Fibroblast of pulmonary artery (primary cell): ENCODE measurements around the gene HOXA2.

ENCODE experiments used
- DNase-seq: peaks from one replicate; pipeline ENCODE4 v3.0.0-alpha.2; 2010; ENCODE audit warnings: low read depth
- H3K4me3 ChIP-seq: replicated peaks from 2 replicates; pipeline ENCODE4 v1.5.1; 2011; ENCODE audit warnings: low read depth, mild to moderate bottlenecking, control low read depth, low read length, moderate library complexity
- TF ChIP-seq, protein P1 (sequence below): IDR thresholded peaks from 2 replicates; pipeline ENCODE4 v1.5.1; 2011; ENCODE audit warnings: mild to moderate bottlenecking, control low read depth, low read length, inconsistent platforms; ENCODE audit errors: missing control alignments

HOXA2 gene

DNA sequence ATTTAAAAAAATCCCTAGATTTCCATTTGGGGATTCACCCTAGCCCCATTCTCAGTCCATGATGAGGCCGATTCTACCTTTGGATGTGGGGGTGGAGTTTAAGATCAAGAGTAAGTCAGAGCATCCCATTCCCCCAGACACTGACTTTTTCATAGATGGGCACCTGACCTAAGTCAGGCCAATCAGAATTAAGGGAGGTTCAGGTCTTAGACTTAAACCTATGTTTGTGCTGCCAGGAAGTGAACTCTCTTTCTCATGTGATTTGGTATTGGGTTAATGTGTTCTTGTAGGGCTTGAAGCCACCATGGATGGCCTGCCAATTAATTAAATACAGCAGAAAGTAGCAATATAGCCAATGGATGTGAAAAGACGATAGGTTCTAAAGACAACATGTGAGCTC lies 36.8 kb downstream of the HOXA2 start:
- TF ChIP-seq, protein P1, sequence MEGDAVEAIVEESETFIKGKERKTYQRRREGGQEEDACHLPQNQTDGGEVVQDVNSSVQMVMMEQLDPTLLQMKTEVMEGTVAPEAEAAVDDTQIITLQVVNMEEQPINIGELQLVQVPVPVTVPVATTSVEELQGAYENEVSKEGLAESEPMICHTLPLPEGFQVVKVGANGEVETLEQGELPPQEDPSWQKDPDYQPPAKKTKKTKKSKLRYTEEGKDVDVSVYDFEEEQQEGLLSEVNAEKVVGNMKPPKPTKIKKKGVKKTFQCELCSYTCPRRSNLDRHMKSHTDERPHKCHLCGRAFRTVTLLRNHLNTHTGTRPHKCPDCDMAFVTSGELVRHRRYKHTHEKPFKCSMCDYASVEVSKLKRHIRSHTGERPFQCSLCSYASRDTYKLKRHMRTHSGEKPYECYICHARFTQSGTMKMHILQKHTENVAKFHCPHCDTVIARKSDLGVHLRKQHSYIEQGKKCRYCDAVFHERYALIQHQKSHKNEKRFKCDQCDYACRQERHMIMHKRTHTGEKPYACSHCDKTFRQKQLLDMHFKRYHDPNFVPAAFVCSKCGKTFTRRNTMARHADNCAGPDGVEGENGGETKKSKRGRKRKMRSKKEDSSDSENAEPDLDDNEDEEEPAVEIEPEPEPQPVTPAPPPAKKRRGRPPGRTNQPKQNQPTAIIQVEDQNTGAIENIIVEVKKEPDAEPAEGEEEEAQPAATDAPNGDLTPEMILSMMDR: no peak
- no peak for DNase-seq
- no peak overlapping the region for H3K4me3 ChIP-seq

DNA sequence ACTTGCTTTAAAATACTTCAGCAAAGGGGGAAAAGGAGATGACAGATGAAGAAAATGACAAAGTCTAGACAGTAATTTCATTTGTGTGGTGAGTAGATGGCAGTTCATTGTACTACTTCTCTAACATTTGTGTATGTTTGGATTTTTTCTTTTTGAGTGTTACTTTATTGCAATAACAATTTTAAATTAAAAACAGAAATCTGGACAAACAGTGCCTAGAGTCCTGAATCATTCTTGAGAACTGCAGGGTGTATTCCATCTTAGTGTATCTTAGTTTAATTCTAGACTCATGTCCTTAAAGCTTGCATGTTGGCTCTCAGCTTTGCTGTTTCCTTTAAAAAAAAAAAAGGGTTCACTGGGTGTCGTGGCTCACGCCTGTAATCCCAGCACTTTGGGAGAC lies 37.8 kb downstream of the HOXA2 start:
- H3K4me3 ChIP-seq: no peak overlapping the region
- TF ChIP-seq, protein P1: no peak
- DNase-seq: no peak

DNA sequence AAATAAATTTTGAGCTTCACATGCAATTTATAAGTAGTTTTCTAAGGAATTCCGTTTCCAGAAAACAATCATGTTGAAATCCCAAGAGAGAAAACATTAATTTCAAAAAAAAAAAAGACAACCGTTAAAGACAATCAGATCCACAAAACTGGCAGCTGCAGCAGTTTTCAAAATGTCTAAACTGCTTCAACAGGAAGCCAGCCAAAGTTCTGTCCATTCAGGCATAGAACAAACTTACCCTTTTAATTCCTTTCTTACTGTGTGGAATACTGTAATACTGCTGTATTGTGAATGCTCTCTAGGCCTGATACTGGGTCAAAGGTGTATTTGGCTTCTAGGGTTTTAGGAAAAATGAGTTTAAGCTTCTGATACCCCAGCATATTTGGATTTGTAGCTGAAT lies 38.3 kb downstream of the HOXA2 start:
- no peak overlapping the region for H3K4me3 ChIP-seq
- TF ChIP-seq, protein P1: no peak
- peak; percentile 4 for DNase-seq

DNA sequence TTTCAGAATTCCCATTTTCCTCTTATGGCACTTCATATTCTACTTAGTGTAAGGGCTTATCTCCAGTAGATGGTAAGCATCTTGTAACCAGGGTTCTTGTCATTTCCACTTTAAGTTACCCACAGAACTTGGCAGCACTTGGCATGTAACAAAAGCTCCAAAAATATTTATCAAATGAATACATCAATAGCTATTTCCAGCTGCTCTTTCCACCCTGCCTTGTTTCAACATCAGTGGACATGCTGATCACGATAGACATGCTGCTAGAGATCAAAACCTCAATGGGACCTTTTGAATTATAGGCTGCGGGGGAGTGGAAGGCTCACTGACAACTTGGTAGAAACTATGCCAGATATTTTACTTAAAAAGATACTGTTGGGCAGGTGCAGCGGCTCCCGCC lies 39.5 kb downstream of the HOXA2 start:
- H3K4me3 ChIP-seq: no peak overlapping the region
- peak; percentile 2 for DNase-seq
- TF ChIP-seq, protein P1: no peak

DNA sequence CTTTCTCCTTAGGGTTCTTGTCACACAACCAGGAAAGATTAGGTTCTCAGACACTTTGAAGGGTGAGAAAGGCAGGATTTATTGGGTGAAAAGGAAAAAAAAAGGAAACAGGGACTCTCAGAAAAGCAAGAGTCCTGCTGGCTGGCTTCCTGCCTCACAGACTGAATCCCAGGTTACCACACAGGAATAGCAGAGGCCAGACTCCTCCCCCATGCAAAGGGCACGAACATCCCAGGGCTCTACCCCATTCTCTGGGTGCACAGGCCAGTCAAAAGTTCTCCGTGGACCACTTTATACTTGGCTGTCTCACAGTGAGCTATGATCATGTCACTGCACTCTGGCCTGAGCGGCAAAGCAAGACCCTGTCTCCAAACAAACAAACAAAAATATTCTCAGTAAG lies 49.3 kb downstream of the HOXA2 start:
- no peak overlapping the region for H3K4me3 ChIP-seq
- no peak for DNase-seq
- TF ChIP-seq, protein P1: no peak

DNA sequence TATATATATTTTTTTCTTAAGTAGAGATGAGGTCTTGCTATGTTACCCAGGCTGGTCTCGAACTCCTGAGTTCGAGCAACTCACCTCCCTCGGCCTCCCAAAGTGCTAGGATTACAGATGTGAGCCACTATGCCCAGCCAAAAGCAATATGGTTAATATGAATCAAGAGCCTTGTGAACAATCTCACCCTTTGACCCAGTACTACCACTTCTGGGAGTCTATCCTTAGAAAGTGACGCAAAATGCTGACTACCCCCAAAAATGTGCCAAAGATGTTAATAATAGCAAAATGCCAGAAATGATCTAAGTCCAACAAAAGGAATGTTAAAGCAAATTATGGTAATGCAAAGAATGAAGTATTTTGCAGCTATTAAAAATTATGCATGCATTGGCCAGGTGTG lies 51.0 kb downstream of the HOXA2 start:
- no peak overlapping the region for H3K4me3 ChIP-seq
- TF ChIP-seq, protein P1: no peak
- DNase-seq: peak; percentile 7
